GM12878 (cell line): ENCODE results near the gene ITIH5. TPM values are rescaled to one million over a fixed set of nuclear protein-coding genes. Genes with fewer than 3 reads are reported as not detected.

Experiments
- CBFB ChIP-seq: IDR thresholded peaks from 2 replicates; pipeline ENCODE4 v1.6.1; 2016; ENCODE audit warnings: antibody characterized with exemption, low read depth
- CHD2 ChIP-seq: IDR thresholded peaks from 2 replicates; pipeline ENCODE4 v1.6.1; 2011; ENCODE audit warnings: low read depth, low read length, improper control_type of control experiment, borderline replicate concordance
- RAD51 ChIP-seq: fragments of 450-650 bp; IDR thresholded peaks from 2 replicates; pipeline ENCODE4 v1.6.1; 2016; ENCODE audit warnings: moderate library complexity, mild to moderate bottlenecking, inconsistent platforms
- RB1 ChIP-seq: fragments of 450-650 bp; formaldehyde crosslinking; IDR thresholded peaks from 2 replicates; pipeline ENCODE4 v1.6.1; 2017; ENCODE audit warnings: mild to moderate bottlenecking, borderline replicate concordance
- TCF12 ChIP-seq: IDR thresholded peaks from 2 replicates; pipeline ENCODE4 v1.6.1; 2011; ENCODE audit warnings: low read depth, mild to moderate bottlenecking, low read length
- ZNF384 ChIP-seq: IDR thresholded peaks from 2 replicates; pipeline ENCODE4 v1.6.1; 2012; ENCODE audit warnings: low read depth, mild to moderate bottlenecking, low read length, improper control_type of control experiment, borderline replicate concordance
- polyA plus RNA-seq, 11 experiments: library from polyadenylated mRNA; depleted of rRNA in 4 of 11; unstranded in 6 of 11; stranded (reverse) in 5 of 11; fragments of >200 nt; fragmentation: Nextera tagmentation in 4 of 11; fragmentation: Illumina TruSeq in 1 of 11; extraction: Ambion mirVana in 4 of 11; extraction: Trizol in 1 of 11; gene quantifications; 1 replicate in 1 of 11; 2 replicates in 10 of 11; pipeline versions ENCODE4 v1.2.1 to v1.2.3, GENCODE V29; 2011 to 2016; ENCODE audit warnings: inconsistent platforms in 2 of 11, missing spikeins in 2 of 11, low read depth in 1 of 11
- total RNA-seq, 4 experiments: library from RNA; depleted of rRNA in 3 of 4; stranded (reverse); fragments of >200 nt in 3 of 4; fragmentation: Illumina TruSeq in 1 of 4; extraction: Trizol in 1 of 4; gene quantifications; 2 replicates each; pipeline versions ENCODE4 v1.2.1 to v1.2.3, GENCODE V29; 2013 to 2021
- TF ChIP-seq, protein P1 (sequence below): fragments of 150-350 bp; IDR thresholded peaks from 2 replicates; pipeline ENCODE4 v1.6.1; 2016; ENCODE audit warnings: low read depth, low read length
- TF ChIP-seq, protein P2 (sequence below): IDR thresholded peaks from 2 replicates; pipeline ENCODE4 v1.6.1; 2012; ENCODE audit warnings: mild to moderate bottlenecking, low read depth, low read length

Gene ITIH5
- total and polyA plus RNA-seq, 10 of the 15 experiments (the other 5 are each of a cell fraction or from before 2014, with no cell fraction given): 0.14 to 0.43 (median 0.21) TPM; not detected in 7

DNA sequence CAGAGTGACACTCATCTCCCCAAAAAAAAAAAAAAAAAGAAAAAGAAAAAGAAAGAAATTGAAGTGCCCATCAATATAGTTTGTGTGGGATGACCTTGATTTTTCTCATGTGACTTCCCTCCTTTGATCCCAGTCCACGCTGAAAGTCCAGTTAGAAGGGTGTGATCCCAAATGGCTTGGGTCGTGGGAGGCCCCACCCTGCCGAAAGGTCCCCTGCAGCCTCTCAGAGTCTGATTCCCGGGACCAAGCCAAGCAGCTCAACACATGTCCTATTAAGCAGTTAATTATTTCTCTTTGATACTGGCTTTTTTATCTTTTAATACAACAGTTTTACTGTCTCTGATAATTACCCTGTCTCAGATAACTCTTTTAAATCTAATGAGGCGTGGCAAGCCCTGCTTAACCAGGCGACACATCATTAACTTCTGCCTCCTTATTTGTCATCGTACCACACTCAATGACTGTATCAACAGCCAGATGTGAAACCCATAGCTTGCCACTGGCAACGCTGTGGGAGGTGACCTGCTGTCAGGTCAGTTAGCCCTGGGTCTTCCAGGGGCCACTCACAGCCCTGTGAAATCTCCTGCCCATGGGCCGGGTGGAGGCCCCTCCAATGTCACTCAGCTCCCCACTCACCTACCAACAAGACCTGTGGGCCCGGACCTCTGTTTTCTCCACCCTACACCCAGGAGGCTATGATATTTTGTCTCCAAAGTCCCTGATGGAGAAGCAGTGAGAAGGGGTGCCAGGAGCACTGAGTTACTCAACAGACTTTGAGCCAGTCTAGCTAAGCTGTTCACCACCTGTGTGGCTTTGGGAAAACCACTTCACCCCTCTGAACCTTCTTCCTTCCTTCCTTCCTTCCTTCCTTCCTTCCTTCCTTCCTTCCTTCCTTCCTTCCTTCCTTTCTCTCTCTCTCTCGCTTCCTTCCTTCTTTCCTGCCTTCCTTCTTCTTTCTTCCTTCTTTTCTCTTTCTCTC, 146.0 kb downstream of the ITIH5 start (continued):
- TF ChIP-seq, protein P1, sequence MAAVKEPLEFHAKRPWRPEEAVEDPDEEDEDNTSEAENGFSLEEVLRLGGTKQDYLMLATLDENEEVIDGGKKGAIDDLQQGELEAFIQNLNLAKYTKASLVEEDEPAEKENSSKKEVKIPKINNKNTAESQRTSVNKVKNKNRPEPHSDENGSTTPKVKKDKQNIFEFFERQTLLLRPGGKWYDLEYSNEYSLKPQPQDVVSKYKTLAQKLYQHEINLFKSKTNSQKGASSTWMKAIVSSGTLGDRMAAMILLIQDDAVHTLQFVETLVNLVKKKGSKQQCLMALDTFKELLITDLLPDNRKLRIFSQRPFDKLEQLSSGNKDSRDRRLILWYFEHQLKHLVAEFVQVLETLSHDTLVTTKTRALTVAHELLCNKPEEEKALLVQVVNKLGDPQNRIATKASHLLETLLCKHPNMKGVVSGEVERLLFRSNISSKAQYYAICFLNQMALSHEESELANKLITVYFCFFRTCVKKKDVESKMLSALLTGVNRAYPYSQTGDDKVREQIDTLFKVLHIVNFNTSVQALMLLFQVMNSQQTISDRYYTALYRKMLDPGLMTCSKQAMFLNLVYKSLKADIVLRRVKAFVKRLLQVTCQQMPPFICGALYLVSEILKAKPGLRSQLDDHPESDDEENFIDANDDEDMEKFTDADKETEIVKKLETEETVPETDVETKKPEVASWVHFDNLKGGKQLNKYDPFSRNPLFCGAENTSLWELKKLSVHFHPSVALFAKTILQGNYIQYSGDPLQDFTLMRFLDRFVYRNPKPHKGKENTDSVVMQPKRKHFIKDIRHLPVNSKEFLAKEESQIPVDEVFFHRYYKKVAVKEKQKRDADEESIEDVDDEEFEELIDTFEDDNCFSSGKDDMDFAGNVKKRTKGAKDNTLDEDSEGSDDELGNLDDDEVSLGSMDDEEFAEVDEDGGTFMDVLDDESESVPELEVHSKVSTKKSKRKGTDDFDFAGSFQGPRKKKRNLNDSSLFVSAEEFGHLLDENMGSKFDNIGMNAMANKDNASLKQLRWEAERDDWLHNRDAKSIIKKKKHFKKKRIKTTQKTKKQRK: no peak
- TF ChIP-seq CBFB (no peak), ZNF384 (no peak), RB1 (no peak), TCF12 (0 out of 2 replicates have a peak, but pooled peaks have one; percentile 5), CHD2 (no peak), RAD51 (no peak)
- TF ChIP-seq, protein P2, sequence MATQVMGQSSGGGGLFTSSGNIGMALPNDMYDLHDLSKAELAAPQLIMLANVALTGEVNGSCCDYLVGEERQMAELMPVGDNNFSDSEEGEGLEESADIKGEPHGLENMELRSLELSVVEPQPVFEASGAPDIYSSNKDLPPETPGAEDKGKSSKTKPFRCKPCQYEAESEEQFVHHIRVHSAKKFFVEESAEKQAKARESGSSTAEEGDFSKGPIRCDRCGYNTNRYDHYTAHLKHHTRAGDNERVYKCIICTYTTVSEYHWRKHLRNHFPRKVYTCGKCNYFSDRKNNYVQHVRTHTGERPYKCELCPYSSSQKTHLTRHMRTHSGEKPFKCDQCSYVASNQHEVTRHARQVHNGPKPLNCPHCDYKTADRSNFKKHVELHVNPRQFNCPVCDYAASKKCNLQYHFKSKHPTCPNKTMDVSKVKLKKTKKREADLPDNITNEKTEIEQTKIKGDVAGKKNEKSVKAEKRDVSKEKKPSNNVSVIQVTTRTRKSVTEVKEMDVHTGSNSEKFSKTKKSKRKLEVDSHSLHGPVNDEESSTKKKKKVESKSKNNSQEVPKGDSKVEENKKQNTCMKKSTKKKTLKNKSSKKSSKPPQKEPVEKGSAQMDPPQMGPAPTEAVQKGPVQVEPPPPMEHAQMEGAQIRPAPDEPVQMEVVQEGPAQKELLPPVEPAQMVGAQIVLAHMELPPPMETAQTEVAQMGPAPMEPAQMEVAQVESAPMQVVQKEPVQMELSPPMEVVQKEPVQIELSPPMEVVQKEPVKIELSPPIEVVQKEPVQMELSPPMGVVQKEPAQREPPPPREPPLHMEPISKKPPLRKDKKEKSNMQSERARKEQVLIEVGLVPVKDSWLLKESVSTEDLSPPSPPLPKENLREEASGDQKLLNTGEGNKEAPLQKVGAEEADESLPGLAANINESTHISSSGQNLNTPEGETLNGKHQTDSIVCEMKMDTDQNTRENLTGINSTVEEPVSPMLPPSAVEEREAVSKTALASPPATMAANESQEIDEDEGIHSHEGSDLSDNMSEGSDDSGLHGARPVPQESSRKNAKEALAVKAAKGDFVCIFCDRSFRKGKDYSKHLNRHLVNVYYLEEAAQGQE: no peak
